RWPE2 (cell line): ENCODE data around the gene BCL6.

Experiments
- ATAC-seq: fragments of 200-7000 bp; cut with Tn5 transposase; 3 replicates; pipeline ENCODE4 v1.9.1; 2021; ENCODE audit warnings: low read depth
- DNase-seq: peaks from one replicate; pipeline ENCODE4 v3.0.0-alpha.2; 2020; ENCODE audit warnings: low spot score
- H3K27ac ChIP-seq: fragments of 450-650 bp; 2 replicates; pipeline ENCODE4 v1.5.1; 2017; ENCODE audit warnings: mild to moderate bottlenecking; ENCODE audit not compliant: poor library complexity, severe bottlenecking
- H3K27me3 ChIP-seq: fragments of 250-450 bp; sonication (Bioruptor Pico); 2 replicates; pipeline ENCODE4 v1.5.1; 2021; ENCODE audit warnings: mild to moderate bottlenecking, moderate library complexity; ENCODE audit not compliant: insufficient read depth, poor library complexity, severe bottlenecking
- H3K36me3 ChIP-seq: fragments of 250-450 bp; sonication (Bioruptor Pico); 2 replicates; pipeline ENCODE4 v1.5.1; 2020; ENCODE audit warnings: low read depth, mild to moderate bottlenecking, moderate library complexity
- H3K4me1 ChIP-seq: fragments of 250-450 bp; sonication (Bioruptor Pico); 2 replicates; pipeline ENCODE4 v1.5.1; 2021; ENCODE audit warnings: mild to moderate bottlenecking, moderate library complexity; ENCODE audit not compliant: insufficient read depth, poor library complexity, severe bottlenecking
- H3K4me3 ChIP-seq: fragments of 250-450 bp; sonication (Bioruptor Pico); 2 replicates; pipeline ENCODE4 v1.5.1; 2021; ENCODE audit warnings: mild to moderate bottlenecking, moderate library complexity; ENCODE audit not compliant: severe bottlenecking
- H3K9me3 ChIP-seq: fragments of 250-450 bp; sonication (Bioruptor Pico); 2 replicates; pipeline ENCODE4 v1.5.1; 2021; ENCODE audit warnings: mild to moderate bottlenecking, moderate library complexity; ENCODE audit not compliant: severe bottlenecking
- TF ChIP-seq, protein P1 (sequence below): fragments of 450-650 bp; IDR thresholded peaks from one replicate; pipeline ENCODE4 v1.5.1; 2017; ENCODE audit warnings: mild to moderate bottlenecking, moderate library complexity; ENCODE audit not compliant: poor library complexity, severe bottlenecking

Gene BCL6

DNA sequence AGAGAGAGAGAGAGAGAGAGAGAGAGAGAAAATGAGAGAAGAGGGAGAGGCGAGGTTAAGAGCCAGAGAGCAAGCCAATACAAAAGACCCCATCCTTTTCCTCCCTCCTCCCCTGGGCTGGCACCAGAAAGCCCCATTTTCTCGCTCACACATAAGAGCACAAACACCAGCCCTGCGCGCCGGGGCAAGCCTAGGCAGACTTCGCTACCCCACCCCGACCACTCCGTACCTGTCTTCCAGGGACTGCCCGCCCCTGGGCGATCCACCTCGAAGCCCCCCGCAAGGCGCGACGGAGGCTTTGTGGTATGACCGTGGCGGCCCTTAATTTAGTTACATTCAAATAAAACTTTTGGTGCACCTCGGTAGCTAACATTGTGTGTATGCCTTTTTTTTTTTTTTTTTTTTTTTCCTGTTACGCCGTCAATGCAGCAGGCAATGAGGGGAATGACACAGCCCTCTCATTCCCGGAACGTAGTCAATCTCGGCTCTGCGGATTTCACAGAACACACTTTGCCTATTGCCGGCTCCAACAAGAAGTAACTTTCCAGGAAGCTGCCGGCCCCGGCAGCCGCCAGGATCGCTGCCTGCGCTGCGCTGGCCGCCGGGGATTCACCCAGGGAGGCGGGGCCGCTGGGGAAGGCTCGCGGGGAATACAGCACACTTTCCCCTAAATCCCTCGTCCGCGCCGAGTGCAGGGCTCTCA is 7.7 kb downstream of the BCL6 start:
- TF ChIP-seq, protein P1, sequence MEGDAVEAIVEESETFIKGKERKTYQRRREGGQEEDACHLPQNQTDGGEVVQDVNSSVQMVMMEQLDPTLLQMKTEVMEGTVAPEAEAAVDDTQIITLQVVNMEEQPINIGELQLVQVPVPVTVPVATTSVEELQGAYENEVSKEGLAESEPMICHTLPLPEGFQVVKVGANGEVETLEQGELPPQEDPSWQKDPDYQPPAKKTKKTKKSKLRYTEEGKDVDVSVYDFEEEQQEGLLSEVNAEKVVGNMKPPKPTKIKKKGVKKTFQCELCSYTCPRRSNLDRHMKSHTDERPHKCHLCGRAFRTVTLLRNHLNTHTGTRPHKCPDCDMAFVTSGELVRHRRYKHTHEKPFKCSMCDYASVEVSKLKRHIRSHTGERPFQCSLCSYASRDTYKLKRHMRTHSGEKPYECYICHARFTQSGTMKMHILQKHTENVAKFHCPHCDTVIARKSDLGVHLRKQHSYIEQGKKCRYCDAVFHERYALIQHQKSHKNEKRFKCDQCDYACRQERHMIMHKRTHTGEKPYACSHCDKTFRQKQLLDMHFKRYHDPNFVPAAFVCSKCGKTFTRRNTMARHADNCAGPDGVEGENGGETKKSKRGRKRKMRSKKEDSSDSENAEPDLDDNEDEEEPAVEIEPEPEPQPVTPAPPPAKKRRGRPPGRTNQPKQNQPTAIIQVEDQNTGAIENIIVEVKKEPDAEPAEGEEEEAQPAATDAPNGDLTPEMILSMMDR: no peak
- peaks cover 27% of the 10 kb centered on the region for H3K4me1 ChIP-seq
- DNase-seq (peak; percentile 55), ATAC-seq (peak; percentile 8; the same call in 1 of the 3 replicates)
- peak overlapping the region; percentile 41 for H3K4me3 ChIP-seq
- no peaks in the 10 kb centered on the region for H3K9me3 ChIP-seq
- no peaks in the 10 kb centered on the region for H3K27me3 ChIP-seq
- peak overlapping the region; percentile 74 for H3K27ac ChIP-seq
- H3K36me3 ChIP-seq: peaks cover 21% of the 10 kb centered on the region

DNA sequence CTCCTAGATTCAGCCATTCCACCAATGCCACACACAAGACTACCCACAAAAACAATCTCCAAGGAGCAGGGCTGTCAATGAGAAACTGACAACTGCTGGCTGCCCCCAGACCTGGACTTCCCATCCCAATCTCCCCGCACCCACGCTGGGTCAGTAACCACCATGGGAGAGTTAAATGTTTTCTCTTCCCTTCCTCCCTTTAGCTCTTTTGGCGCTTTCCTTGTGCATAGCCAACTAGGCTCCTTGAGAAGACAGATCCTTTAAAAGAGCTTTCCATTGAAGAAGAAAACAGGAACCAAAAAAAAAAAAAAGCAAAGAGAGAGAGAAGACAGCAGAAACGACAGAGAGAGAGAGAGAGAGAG is 8.3 kb downstream of the BCL6 start:
- Histone ChIP-seq H3K4me3 (no peak overlapping the region), H3K4me1 (peaks cover 22% of the 10 kb centered on the region), H3K36me3 (peaks cover 27% of the 10 kb centered on the region), H3K27ac (no peak overlapping the region), H3K9me3 (no peaks in the 10 kb centered on the region), H3K27me3 (no peaks in the 10 kb centered on the region)
- ATAC-seq: no peak
- TF ChIP-seq, protein P1: no peak
- no peak for DNase-seq

DNA sequence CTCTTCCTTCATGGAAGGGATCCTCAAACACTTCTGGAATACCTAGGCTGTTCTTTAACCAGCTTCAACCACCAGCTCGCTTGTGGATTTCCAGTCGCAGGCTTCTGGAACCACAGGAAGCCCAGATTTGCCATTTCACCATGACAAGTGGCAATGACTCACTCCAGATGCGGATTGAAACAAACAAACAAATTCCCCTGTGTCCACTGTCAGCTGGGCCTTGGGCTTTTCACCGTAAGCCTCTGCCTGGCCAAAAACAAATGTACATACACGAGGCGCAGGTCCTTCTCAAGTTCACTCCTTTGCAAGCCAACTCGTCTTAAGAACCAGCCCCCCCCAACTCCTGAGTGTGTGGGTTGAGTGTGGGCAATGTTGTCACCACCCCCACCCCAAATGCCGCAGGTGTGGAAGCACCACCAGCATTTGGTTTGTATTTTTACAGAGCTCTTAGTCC is 8.8 kb downstream of the BCL6 start:
- Histone ChIP-seq H3K27me3 (no peaks in the 10 kb centered on the region), H3K36me3 (peaks cover 32% of the 10 kb centered on the region), H3K27ac (no peak overlapping the region), H3K9me3 (no peaks in the 10 kb centered on the region), H3K4me1 (peaks cover 21% of the 10 kb centered on the region), H3K4me3 (no peak overlapping the region)
- TF ChIP-seq, protein P1: no peak
- DNase-seq (no peak), ATAC-seq (no peak)

DNA sequence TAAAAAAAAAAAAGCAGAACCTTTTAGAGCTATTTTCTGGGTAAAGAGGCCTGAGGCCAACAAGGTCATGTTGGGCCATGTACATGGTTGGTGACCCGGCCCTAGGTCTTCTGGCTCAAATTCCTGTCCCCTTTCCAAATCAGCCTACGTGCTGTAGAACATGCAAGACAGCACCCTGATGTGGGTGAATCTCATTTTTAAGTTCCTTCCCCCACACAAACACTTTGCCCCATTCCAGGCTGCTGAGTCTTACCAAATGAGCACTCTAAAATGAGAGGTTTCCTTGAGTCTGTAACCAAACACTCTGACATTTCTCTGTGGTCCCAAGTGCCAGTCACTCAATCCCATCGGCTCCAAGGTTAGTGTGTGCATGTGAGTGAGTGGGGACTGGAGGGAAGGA is 9.4 kb downstream of the BCL6 start:
- no peak for DNase-seq
- H3K4me1 ChIP-seq: peaks cover 21% of the 10 kb centered on the region
- no peaks in the 10 kb centered on the region for H3K27me3 ChIP-seq
- H3K9me3 ChIP-seq: no peaks in the 10 kb centered on the region
- TF ChIP-seq, protein P1: no peak
- no peak overlapping the region for H3K4me3 ChIP-seq
- H3K36me3 ChIP-seq: peaks cover 38% of the 10 kb centered on the region
- H3K27ac ChIP-seq: no peak overlapping the region
- no peak for ATAC-seq

DNA sequence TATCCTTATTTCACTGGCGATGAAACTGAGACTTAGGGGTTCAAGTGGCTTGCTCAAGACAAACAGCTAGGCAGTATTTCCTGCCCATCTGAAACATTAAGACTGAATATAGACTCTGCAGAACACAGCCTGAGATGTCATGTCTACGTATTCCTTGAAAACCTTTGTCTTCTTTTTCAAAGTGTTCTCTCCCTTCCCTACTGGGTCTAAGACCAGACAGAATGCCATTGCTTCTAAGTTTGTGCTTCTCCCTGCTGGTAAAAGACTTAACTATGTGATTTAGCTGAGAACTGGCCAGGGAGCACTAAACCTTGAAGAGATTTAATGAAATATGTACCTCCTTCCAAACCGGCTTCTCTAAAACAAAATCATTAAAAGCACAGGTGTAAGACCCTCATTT is 9.9 kb downstream of the BCL6 start:
- no peak for ATAC-seq
- TF ChIP-seq, protein P1: no peak
- Histone ChIP-seq H3K4me3 (no peak overlapping the region), H3K36me3 (peaks cover 43% of the 10 kb centered on the region), H3K27me3 (no peaks in the 10 kb centered on the region), H3K27ac (no peak overlapping the region), H3K4me1 (peaks cover 17% of the 10 kb centered on the region), H3K9me3 (no peaks in the 10 kb centered on the region)
- no peak for DNase-seq
